ENCODE data around the gene ZNF217.

DNA sequence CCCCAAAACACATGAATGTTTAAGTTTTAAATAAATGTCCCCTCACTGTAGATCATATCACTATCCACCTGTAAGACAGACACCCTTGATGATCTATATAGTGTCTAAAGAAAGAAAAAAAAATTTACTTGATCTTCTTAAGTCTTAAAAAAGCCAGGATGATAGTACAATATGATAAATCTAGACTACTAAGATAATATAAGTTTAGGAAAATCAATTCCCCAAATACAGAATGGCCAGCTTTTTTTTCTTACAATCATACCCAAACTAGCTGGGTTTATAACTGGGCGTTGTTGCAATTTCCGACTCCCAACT, 14.4 kb downstream of the ZNF217 start:
- TF ChIP-seq POLR2A (IDR thresholded peaks at IDR 0.05), result no peak
- no peak for TF ChIP-seq CTCF (IDR thresholded peaks at IDR 0.05)
- TF ChIP-seq POLR2AphosphoS5 (IDR thresholded peaks at IDR 0.05), result no peak
